Large intestine (tissue), 3 donors: Measurements from ENCODE around the gene EXOC2. TPM values are rescaled to one million over a fixed set of nuclear protein-coding genes. Genes with fewer than 3 reads are reported as not detected.
"Not testable (repeated sequence)": the region's sequence is repeated elsewhere in the genome, so short reads cannot be mapped to it uniquely, and the experiment has no call there.

Source experiments
- DNase-seq, 2 donors: peaks; one replicate each; pipeline versions ENCODE4 v3.0.0 to v3.0.0-alpha.2; 2013
- H3K27ac ChIP-seq: one replicate; pipeline ENCODE4 v1.5.1; 2013; ENCODE audit warnings: low read length
- H3K27me3 ChIP-seq: 2 replicates; pipeline ENCODE4 v1.6.1; 2013; ENCODE audit warnings: low read length; ENCODE audit not compliant: control insufficient read depth, insufficient read depth
- H3K36me3 ChIP-seq: 2 replicates; pipeline ENCODE4 v1.6.1; 2013; ENCODE audit warnings: low read length; ENCODE audit not compliant: control insufficient read depth, insufficient read depth
- H3K4me1 ChIP-seq: one replicate; pipeline ENCODE4 v1.6.1; 2013; ENCODE audit warnings: low read length; ENCODE audit not compliant: control insufficient read depth, insufficient read depth
- H3K4me3 ChIP-seq: one replicate; pipeline ENCODE4 v1.5.1; 2013; ENCODE audit warnings: low read length
- H3K9me3 ChIP-seq: one replicate; pipeline ENCODE4 v1.6.1; 2013; ENCODE audit warnings: mild to moderate bottlenecking, low read depth, low read length, moderate library complexity; ENCODE audit not compliant: control insufficient read depth
- WGBS: methylation state at CpG from one replicate; pipeline ENCODE4 v1.1.5; 2013; ENCODE audit warnings: low lambda C conversion rate; ENCODE audit not compliant: insufficient coverage; 5-methylcytosine and 5-hydroxymethylcytosine counted together
- polyA plus RNA-seq: library from polyadenylated mRNA; unstranded; fragments of 120-200 nt; gene quantifications from one replicate; pipeline ENCODE4 v1.2.1, GENCODE V29; 2013

EXOC2 gene
- polyA plus RNA-seq, 1 donor: 16.2 TPM

DNA sequence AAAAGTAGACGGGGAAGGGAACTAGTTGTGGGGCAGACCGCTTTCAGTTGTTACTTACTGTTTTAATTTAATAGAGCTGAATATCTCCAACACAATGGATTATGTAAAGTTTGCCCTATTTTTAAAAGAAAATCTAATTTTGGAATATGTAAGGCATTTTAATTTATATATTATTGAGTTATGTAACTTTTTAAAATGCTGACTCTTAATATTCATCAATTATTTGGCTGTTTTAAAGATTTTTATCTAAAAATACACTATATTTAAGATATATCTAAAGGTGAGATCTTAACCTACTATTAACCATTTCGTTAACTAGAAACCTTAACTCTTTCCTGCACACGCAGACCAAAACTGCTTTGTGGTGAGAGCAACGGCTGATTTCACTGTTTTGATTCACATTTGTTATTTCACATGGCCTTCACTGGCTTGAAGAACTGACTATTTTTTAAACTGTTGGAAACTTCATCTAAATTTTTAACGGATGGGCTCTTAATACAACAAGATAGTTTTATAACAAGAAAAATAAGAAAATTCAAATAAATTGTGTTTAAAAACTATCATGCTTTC lies 123.9 kb downstream of the EXOC2 start:
- Histone ChIP-seq H3K27ac (no peak overlapping the region), H3K4me3 (no peak overlapping the region), H3K36me3 (peaks cover 17% of the 10 kb centered on the region), H3K27me3 (no peaks in the 10 kb centered on the region), H3K9me3 (no peaks in the 10 kb centered on the region), H3K4me1 (no peaks in the 10 kb centered on the region)
- 91% methylated on average over 4 of the region's 6 CpGs for WGBS
- no peak for DNase-seq

DNA sequence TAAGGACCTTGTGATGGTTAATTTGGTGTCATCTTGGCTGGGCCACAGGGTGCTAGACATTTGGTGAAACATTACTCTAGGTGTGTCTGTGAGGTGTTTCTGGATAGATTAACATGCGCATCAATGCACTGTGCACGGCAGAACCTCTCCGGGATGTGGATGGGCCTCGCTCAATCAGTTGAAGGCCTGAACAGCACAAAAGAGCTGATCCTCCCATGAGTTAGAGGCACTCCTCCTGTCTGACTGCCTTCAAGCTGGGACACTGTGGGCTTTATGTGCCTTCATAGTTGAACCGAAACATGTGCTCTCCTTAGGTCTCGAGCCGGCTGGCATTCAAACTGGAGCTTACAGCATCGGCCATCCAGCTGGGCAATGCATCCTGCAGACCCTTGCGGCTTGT lies 124.9 kb downstream of the EXOC2 start:
- Histone ChIP-seq H3K27ac (no peak overlapping the region), H3K4me3 (no peak overlapping the region), H3K36me3 (peaks cover 22% of the 10 kb centered on the region), H3K9me3 (no peaks in the 10 kb centered on the region), H3K27me3 (no peaks in the 10 kb centered on the region), H3K4me1 (no peaks in the 10 kb centered on the region)
- WGBS: no CpG with 5 or more reads among the region's 9 CpGs
- DNase-seq: no peak

DNA sequence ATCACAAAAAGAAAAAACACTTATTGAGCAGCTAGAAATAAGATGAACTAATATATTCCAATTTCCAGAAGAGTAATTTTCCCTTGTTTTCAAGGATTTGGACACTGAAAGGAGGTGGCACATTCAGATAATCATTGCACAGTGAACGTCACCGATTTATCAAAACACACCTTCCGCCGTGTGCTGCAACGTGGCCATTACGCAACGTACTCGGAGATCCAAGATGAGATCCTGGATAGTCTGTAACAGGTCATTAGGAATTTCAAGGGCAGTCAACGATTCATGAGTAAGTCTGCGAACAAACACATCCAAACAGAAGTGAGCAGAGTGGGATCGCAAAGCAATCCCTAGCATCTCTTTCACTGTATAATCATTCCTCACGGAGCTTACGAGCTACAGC lies 129.1 kb downstream of the EXOC2 start:
- WGBS: 100% methylated on average over 4 of the region's 13 CpGs
- Histone ChIP-seq H3K9me3 (no peaks in the 10 kb centered on the region), H3K4me3 (no peak overlapping the region), H3K27me3 (no peaks in the 10 kb centered on the region), H3K4me1 (no peaks in the 10 kb centered on the region), H3K36me3 (peaks cover 36% of the 10 kb centered on the region), H3K27ac (no peak overlapping the region)
- DNase-seq: no peak

DNA sequence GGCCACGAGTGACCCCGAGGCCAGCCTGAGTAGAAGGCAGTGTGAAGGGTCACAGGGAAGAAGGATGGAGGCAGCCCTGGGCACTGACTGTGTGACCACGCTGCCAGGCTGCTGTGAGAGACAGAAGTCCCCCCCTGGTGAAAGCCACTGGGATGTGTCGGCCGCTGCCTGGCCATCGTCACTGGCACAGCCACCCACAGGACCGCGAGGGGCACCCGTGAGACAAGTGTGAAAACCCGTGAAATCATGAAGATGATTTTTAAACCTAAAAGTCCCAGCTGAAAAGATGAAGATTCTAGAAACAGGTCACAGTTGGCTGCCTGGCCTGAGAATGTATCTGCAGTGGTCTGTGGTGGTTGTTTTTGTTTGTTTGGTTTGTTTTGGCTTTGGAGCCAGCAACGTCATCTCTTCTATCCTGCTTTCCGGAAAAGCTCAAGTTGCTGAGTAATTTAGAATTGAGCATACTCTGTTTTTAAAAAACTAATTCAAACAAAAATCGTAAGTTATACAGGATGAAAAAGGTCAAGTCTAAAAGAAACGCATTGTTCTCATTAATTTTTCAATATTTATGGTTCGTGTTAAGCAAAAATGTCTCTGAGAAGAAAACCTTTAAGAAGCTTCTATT lies 130.8 kb downstream of the EXOC2 start:
- H3K27ac ChIP-seq: no peak overlapping the region
- H3K27me3 ChIP-seq: no peaks in the 10 kb centered on the region
- H3K9me3 ChIP-seq: no peaks in the 10 kb centered on the region
- H3K4me3 ChIP-seq: no peak overlapping the region
- WGBS: 87% methylated on average over 4 of the region's 15 CpGs
- peaks cover 37% of the 10 kb centered on the region for H3K36me3 ChIP-seq
- DNase-seq: no peak
- no peaks in the 10 kb centered on the region for H3K4me1 ChIP-seq

DNA sequence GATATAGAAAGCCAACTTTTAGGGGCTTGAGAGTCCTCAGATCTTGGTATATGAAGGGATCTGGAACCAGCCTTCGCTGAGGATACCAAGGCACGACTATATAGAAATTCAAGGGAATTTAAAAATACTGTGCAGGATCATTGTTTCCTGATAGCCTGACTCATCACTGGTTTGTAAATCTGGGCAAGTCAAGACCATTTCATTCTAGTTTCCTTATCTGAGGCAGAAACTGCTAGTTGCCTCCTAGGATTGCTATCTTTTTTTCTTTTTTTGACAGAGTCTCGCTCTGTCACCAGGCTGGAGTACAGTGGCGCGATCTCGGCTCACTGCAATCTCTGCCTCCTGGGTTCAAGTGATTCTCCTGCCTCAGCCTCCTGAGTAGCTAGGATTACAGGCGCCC lies 131.6 kb downstream of the EXOC2 start:
- peaks cover 35% of the 10 kb centered on the region for H3K36me3 ChIP-seq
- H3K4me1 ChIP-seq, H3K9me3 ChIP-seq, H3K27ac ChIP-seq, H3K27me3 ChIP-seq, DNase-seq, H3K4me3 ChIP-seq: not testable (repeated sequence)
- WGBS: no CpG with 5 or more reads among the region's 7 CpGs

DNA sequence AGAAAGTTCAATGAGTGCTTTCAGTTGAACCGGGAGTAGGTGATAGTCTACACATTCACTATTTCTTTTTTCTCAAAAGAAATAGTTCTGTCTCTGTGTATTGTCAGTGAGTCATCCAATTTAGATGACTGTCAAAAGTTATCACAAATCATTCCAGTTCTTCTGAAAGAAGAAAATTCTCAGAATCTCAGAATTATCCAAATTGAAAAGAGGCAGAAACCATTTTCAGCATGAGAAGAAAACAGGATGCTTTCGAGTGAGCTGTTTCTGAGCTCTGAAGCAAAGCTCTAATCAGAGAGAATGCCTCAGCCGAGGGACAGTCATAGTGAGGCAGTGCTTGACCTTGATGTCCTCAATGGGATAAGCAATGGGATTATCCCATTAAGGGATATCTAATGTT lies 134.0 kb downstream of the EXOC2 start:
- Histone ChIP-seq H3K4me3 (no peak overlapping the region), H3K4me1 (no peaks in the 10 kb centered on the region), H3K9me3 (no peaks in the 10 kb centered on the region), H3K27ac (no peak overlapping the region), H3K27me3 (no peaks in the 10 kb centered on the region), H3K36me3 (peaks cover 38% of the 10 kb centered on the region)
- no peak for DNase-seq
- WGBS: no CpG with 5 or more reads among the region's 3 CpGs

DNA sequence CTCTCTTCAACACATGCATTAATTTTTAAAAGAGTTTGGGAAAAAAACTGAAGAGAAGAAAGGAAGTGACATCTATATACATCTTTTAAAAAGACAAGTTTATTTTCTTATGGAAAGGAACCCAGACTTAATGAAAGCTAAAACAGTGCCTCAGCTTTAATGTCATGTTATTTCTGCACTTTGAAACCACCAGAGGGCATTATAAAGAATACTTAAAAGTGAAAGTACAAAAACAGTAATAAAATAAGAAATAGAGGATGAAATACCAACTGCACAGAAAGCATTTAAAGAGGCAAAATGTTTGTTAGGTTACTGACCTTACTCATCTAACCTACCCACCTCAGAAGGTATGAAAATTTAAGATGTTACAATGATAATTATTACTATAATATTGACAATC lies 134.8 kb downstream of the EXOC2 start:
- H3K36me3 ChIP-seq: peaks cover 40% of the 10 kb centered on the region
- H3K4me1 ChIP-seq: no peaks in the 10 kb centered on the region
- H3K27ac ChIP-seq: no peak overlapping the region
- no peaks in the 10 kb centered on the region for H3K27me3 ChIP-seq
- H3K9me3 ChIP-seq: no peaks in the 10 kb centered on the region
- H3K4me3 ChIP-seq: no peak overlapping the region
- DNase-seq: no peak

DNA sequence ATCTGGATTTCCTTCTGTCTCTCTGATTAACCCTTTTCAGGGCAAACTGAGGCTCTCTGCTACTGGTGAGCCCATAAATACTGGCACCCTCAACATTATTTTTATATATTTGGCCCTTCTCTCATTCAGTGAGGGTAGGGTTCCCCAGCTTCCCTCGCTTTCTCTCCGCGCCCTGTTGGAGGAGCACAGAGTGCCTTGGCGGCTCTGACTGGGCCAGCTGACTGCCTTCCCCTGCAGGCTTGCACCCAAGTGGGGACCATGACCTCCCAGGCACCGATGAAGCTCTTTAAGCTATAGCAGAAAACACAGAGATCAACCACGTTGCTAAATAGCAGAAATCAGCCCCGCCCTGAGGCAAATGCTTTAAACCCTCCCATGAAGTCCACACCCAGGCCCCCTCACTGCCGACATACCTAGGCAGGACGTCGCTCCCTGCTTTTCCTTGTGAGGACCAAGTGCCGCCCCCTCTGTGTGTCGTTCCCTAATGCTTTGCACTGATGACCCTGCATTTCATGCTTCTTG lies 141.0 kb downstream of the EXOC2 start:
- no peak overlapping the region for H3K4me3 ChIP-seq
- H3K36me3 ChIP-seq: peaks cover 25% of the 10 kb centered on the region
- no peaks in the 10 kb centered on the region for H3K27me3 ChIP-seq
- no peak overlapping the region for H3K27ac ChIP-seq
- no peaks in the 10 kb centered on the region for H3K9me3 ChIP-seq
- no peaks in the 10 kb centered on the region for H3K4me1 ChIP-seq
- DNase-seq: no peak
- WGBS: no CpG with 5 or more reads among the region's 12 CpGs

DNA sequence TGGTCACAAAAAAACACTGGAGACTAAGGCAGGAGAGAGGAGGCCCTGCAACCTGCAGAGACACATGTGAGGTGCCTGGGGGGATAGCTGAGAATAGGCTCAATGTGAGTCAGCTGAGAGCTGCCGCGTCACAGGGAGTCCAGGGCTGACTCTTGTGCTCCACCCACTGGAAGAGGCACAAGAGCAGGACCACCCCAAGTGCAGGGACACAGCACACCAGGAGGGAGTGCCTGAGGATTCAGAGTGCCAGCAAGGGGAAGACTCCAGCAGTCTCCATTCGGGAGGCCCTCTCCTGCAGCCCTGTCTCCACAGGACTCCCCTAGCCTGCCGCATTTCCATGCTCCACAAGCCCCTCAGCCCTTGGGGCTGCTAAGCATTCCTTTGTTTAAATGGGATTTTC lies 141.5 kb downstream of the EXOC2 start:
- H3K36me3 ChIP-seq: peaks cover 24% of the 10 kb centered on the region
- DNase-seq: no peak
- no CpG with 5 or more reads among the region's 4 CpGs for WGBS
- H3K4me3 ChIP-seq: no peak overlapping the region
- no peaks in the 10 kb centered on the region for H3K27me3 ChIP-seq
- H3K9me3 ChIP-seq: no peaks in the 10 kb centered on the region
- H3K27ac ChIP-seq: no peak overlapping the region
- H3K4me1 ChIP-seq: no peaks in the 10 kb centered on the region

DNA sequence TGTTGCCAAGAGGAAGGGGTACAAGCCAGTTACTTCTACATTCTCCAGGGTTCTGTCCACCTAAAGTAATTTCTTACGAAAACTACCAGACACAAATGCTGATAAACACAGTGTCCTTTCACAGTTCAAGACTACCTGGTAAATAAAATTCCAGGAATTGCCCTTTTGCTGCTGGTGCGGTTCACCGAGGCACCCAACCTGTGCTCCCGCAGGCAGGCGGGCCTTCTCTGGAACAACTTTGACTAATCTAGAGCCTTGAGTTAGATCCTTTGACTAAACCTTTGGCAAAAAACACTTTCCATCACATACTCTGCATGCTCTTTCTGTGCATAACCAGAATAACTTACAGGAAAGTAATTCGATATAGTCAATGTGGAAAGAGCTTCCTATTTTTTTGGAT lies 143.0 kb downstream of the EXOC2 start:
- H3K9me3 ChIP-seq: no peaks in the 10 kb centered on the region
- H3K4me3 ChIP-seq: no peak overlapping the region
- peaks cover 20% of the 10 kb centered on the region for H3K36me3 ChIP-seq
- H3K27me3 ChIP-seq: no peaks in the 10 kb centered on the region
- DNase-seq: no peak
- no peaks in the 10 kb centered on the region for H3K4me1 ChIP-seq
- no peak overlapping the region for H3K27ac ChIP-seq
- WGBS: 100% methylated on average over 1 of the region's 6 CpGs

DNA sequence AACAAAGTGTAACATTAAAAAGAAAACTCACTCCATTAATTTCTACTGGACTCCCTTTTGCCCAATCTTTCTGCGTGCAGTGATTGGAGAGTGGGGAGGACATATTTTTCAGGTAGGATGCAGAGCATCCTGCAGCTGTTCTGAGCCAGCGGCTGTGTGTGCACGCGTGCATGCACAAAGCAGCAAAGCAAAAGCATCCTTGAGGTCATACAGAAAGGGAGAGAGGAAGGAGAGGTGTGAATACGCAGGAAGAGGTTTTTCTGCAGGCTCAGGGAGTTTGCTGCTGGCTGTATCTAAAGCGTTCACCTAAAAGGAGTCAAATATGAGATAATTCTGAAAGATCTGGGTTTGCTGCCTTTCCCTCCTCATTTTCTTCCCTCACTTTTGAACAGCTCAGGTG lies 144.4 kb downstream of the EXOC2 start:
- no peaks in the 10 kb centered on the region for H3K9me3 ChIP-seq
- H3K36me3 ChIP-seq: peaks cover 23% of the 10 kb centered on the region
- WGBS: no CpG with 5 or more reads among the region's 6 CpGs
- H3K4me3 ChIP-seq: no peak overlapping the region
- no peak overlapping the region for H3K27ac ChIP-seq
- no peak for DNase-seq
- H3K4me1 ChIP-seq: no peaks in the 10 kb centered on the region
- no peaks in the 10 kb centered on the region for H3K27me3 ChIP-seq
